Effector memory CD8-positive, alpha-beta T cell (primary cell): Measurements from ENCODE around the gene NCOA7.
A peak's percentile ranks its signal among the peaks of the same experiment; 100 is the strongest.

ENCODE experiments used
- ATAC-seq: fragments of 150-1000 bp; cut with Tn5 transposase; replicated peaks from 2 replicates; pipeline ENCODE4 v1.10.0; 2021; ENCODE audit warnings: mild to moderate bottlenecking, moderate library complexity
- DNase-seq, 3 experiments: peaks; one replicate each; pipeline ENCODE4 v3.0.0; 2021
- H3K27ac Mint-ChIP-seq, 2 donors: one replicate each; pipeline ENCODE4 v1.8.0; 2022; ENCODE audit warnings: mild to moderate bottlenecking in 2 of 2, mixed read lengths in 2 of 2, moderate library complexity in 2 of 2
- H3K27me3 Mint-ChIP-seq, 2 donors: one replicate each; pipeline ENCODE4 v1.8.0; 2022; ENCODE audit warnings: mixed read lengths in 2 of 2
- H3K36me3 Mint-ChIP-seq: one replicate; pipeline ENCODE4 v1.8.0; 2022; ENCODE audit warnings: mild to moderate bottlenecking, moderate library complexity, mixed read lengths; ENCODE audit not compliant: insufficient read depth
- H3K4me1 Mint-ChIP-seq, 2 donors: one replicate each; pipeline ENCODE4 v1.8.0; 2022; ENCODE audit warnings: low read depth in 2 of 2, mixed read lengths in 2 of 2
- H3K4me3 Mint-ChIP-seq, 2 donors: one replicate each; pipeline ENCODE4 v1.8.0; 2022; ENCODE audit warnings: mild to moderate bottlenecking in 2 of 2, mixed read lengths in 2 of 2, moderate library complexity in 2 of 2
- H3K9me3 Mint-ChIP-seq, 2 donors: one replicate each; pipeline ENCODE4 v1.8.0; 2022; ENCODE audit warnings: mixed read lengths in 2 of 2

Gene NCOA7

DNA sequence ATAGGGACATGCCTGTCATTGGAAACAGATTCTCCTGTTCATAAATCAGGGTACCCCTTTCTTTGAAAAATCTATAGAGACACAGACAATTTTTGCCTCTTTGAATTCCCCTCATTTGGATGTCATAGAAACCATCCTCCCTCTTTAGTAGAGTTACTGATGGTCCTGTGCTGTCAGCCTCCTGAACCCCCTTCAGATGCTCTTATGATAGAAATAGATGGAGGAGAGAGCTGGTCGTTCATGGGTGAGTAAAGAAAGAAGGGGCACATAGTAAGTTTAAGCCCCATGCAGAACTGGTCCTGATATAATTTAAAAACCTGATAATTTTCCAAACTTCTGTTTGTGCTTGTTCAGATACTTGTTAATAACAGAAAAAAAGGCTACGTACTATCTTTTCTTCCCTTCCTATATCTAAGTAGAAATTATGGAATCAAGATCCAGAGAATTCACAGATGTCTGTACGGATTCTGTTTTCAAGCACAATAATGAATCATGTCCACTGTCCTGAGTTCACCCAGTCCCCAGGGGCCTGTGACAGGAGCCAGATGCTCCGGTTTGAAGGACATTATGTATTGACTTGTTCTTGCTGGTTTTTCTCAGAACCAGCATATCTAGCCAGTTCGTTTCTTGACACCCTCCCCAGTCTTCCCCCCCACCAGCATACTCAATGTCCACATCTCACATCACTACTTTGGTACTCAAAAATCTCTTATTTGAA lies 78.1 kb downstream of the NCOA7 start:
- H3K4me1 Mint-ChIP-seq = peaks cover 3 to 16% of the 10 kb centered on the region in 2 donors
- no peaks in the 10 kb centered on the region for H3K9me3 Mint-ChIP-seq
- H3K4me3 Mint-ChIP-seq = no peak overlapping the region
- ATAC-seq = no peak
- DNase-seq = no peak
- peak overlapping the region in 1 of 2 donors; percentile 18 for H3K27ac Mint-ChIP-seq
- H3K27me3 Mint-ChIP-seq = no peaks in the 10 kb centered on the region
- peaks cover 7% of the 10 kb centered on the region for H3K36me3 Mint-ChIP-seq

DNA sequence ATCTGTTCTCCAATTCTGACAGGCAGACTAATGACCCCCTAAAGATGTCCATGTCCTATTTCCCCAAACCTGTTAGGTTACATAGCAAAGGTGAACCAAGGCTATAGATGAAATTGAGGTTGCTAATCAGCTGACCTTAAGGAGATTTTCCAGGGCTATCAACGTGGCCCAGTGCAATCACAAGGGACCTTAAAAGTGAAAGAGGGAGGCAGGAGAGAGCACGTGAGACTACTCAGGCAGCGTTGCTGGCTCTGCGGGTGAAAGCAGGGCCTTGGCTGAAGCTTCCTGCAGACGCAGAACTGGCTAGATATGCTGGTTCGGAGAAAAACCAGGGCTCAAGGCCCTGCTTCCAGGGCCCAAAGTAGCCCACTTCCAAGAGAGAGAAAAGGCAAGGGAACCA lies 78.7 kb downstream of the NCOA7 start:
- Mint-ChIP-seq H3K36me3 (peaks cover 7% of the 10 kb centered on the region), H3K4me3 (no peak overlapping the region), H3K27ac (peak overlapping the region in 1 of 2 donors; percentile 18), H3K9me3 (no peaks in the 10 kb centered on the region), H3K27me3 (no peaks in the 10 kb centered on the region), H3K4me1 (peaks cover 3 to 16% of the 10 kb centered on the region in 2 donors)
- DNase-seq (no peak), ATAC-seq (no peak)

DNA sequence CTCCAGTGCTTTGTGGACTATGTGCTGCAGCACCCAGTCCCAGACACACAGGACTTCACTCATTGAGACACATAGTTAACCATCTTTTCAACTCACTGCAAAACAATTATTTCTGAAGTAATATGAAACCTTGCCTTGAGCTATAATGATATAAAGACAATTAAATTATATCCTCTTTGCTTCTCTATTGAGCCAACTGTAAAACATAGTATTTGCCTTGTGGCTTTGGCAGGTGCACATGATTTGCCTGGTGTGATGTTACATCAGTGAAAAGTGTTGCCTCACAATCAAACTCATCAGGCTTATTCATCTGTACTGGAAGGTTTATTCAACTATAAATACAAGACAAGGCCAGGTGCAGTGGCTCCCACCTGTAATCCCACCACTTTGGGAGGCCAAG lies 80.6 kb downstream of the NCOA7 start:
- peak overlapping the region in 1 of 2 donors; percentile 53 for H3K27ac Mint-ChIP-seq
- H3K36me3 Mint-ChIP-seq = peaks cover 12% of the 10 kb centered on the region
- no peak for ATAC-seq
- H3K27me3 Mint-ChIP-seq = no peaks in the 10 kb centered on the region
- peaks cover 3 to 16% of the 10 kb centered on the region in 2 donors for H3K4me1 Mint-ChIP-seq
- H3K9me3 Mint-ChIP-seq = no peaks in the 10 kb centered on the region
- H3K4me3 Mint-ChIP-seq = no peak overlapping the region
- DNase-seq = no peak

DNA sequence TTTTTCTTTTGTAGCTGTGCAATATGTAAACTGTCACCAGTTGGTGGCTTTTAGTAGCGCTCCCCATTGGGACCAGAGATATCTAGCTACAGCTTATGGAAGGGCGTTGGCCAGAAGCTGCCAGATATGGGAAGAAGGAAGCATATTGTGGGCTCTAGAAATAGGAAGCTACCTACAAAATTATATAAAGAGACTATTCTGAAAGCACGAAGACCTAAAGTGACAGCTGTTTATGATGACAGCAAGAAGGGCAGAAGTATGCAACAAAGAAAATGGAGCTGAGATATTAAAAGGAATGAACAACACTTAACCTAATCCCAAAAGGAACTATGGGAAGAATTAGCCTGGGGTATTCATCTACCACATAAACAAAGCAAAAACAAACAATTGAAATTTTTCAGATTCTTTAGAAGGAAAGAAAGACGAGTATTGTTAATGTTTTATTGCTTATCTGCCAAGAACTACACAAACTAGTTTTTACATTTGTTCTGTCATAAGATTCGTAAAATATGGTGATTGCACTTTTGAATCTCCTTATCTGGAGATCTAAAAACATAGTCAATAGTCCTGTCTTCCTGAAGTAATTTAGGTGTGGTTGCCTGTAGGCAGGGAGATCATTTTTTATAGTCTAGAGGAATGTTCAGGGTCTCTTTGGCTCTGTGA lies 81.6 kb downstream of the NCOA7 start:
- Mint-ChIP-seq H3K4me3 (no peak overlapping the region), H3K27me3 (no peaks in the 10 kb centered on the region), H3K4me1 (peaks cover 3 to 16% of the 10 kb centered on the region in 2 donors), H3K36me3 (peaks cover 12% of the 10 kb centered on the region), H3K27ac (peak overlapping the region in 1 of 2 donors; percentile 53), H3K9me3 (no peaks in the 10 kb centered on the region)
- DNase-seq (no peak), ATAC-seq (no peak)

DNA sequence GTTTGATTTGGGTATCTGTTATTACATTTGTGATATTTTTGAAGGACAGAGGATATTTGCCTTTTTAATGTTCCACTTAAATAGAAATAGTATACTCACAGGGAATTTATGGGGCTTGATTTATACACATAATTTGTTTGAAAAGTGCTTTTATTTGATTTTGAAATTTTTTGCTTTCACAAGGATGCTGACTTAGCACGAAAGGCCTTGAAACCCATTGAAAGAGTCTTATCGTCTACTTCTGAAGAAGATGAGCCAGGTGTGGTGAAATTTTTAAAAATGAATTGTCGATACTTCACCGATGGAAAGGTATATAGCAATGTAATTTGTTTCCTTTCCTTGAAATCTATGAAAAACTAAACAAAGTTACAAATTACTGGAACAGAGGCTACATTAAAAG lies 91.5 kb downstream of the NCOA7 start:
- Mint-ChIP-seq H3K27ac (no peak overlapping the region), H3K27me3 (no peaks in the 10 kb centered on the region), H3K4me1 (peaks cover 0 to 3% of the 10 kb centered on the region in 2 donors), H3K4me3 (no peak overlapping the region), H3K9me3 (no peaks in the 10 kb centered on the region), H3K36me3 (peaks cover 63% of the 10 kb centered on the region)
- DNase-seq (no peak), ATAC-seq (no peak)

DNA sequence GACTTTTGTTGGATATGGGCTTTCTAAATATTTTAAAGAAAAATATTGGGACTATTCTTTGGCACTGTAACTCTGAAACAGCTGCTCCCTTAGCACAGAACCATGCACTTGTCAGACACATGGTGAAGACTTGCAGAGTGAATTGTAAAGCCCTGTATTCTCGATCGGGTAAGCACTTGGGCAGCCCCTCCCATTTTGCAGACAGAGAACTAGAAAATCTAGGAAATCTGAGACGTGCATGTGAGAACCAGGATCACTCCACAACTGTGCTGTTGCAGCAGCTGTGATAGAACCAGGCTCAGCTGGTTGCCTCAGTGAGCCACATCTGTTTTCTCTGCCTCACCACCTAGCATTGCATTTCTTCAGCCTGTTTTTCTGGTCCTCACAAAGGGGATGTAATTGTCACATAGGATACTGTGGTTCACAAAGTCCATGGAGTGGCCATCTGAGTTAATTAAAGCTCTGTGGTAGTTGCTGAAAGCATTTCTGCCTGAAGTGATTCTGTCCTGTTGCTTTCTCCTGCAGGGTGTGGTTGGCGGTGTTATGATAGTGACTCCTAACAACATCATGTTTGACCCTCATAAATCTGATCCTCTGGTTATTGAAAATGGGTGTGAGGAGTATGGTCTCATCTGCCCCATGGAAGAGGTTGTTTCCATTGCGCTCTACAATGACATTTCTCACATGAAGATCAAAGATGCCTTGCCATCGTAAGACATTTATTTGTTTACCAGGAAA lies 94.0 kb downstream of the NCOA7 start:
- no peaks in the 10 kb centered on the region for H3K9me3 Mint-ChIP-seq
- peaks cover 0 to 3% of the 10 kb centered on the region in 2 donors for H3K4me1 Mint-ChIP-seq
- DNase-seq = no peak
- no peaks in the 10 kb centered on the region for H3K27me3 Mint-ChIP-seq
- no peak for ATAC-seq
- no peak overlapping the region for H3K4me3 Mint-ChIP-seq
- peaks cover 46% of the 10 kb centered on the region for H3K36me3 Mint-ChIP-seq
- no peak overlapping the region for H3K27ac Mint-ChIP-seq

DNA sequence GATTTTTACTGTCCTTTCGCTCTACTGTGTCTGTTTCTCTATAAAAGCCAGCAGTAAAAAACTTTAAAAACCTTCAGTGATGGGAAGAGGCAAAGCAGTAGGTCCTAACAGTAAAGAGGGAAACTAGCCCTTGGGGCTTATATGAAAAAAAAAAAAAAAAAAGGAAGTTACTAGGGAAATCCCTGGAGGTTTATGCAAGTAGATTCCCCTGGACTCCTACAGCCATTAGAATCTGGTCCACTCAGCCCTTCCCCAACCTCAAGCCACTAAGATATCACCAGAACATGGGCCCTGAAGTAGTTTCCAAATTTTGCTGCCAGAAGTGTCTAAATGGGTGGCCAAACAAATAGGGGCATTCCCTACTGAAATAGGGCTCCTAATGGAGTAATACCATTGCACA lies 95.3 kb downstream of the NCOA7 start:
- H3K27ac Mint-ChIP-seq = no peak overlapping the region
- H3K27me3 Mint-ChIP-seq = no peaks in the 10 kb centered on the region
- DNase-seq = no peak
- no peak for ATAC-seq
- H3K36me3 Mint-ChIP-seq = peaks cover 51% of the 10 kb centered on the region
- peaks cover 0 to 3% of the 10 kb centered on the region in 2 donors for H3K4me1 Mint-ChIP-seq
- H3K4me3 Mint-ChIP-seq = no peak overlapping the region
- no peaks in the 10 kb centered on the region for H3K9me3 Mint-ChIP-seq

DNA sequence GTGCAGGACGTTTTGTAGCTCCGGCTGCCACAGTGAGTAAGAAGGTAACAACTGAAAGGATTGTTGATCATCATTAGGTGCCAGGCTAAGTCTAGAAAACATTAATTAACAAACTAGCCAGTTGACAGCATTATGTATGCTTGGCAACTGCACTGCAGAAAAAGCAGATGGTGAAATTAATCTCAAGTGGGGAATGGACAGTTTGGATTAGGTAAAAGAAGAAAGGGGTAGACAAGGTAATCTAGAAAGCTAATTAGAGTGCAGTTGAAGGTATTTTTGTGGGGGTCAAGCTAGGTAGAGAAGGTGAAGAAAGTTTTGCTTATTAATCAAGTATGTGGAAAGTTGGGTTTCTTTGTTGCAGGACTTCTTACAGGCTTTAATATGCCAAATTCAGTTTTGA lies 96.2 kb downstream of the NCOA7 start:
- H3K4me3 Mint-ChIP-seq = no peak overlapping the region
- H3K27me3 Mint-ChIP-seq = no peaks in the 10 kb centered on the region
- H3K36me3 Mint-ChIP-seq = peaks cover 47% of the 10 kb centered on the region
- DNase-seq (no peak), ATAC-seq (no peak)
- H3K9me3 Mint-ChIP-seq = no peaks in the 10 kb centered on the region
- H3K27ac Mint-ChIP-seq = no peak overlapping the region
- H3K4me1 Mint-ChIP-seq = peaks cover 0 to 3% of the 10 kb centered on the region in 2 donors

DNA sequence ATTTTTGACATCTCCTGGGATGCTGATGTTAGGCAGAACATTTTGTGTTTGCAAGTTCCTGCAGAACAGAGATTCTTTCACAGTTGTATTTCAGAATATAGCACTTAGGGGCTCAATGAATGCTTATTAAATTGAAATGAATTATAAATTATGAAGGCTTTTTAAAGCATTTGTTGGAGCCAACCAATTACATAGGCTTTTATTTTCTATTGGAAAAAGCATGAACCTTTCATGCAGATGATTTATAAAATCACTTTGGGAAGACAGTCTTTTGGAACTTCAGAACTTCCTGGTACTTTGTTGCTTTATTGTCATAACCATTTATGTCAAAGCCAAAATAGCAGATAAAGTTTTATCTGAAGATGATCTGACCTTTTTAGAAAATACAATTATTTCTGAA lies 96.6 kb downstream of the NCOA7 start:
- Mint-ChIP-seq H3K4me3 (no peak overlapping the region), H3K27ac (no peak overlapping the region), H3K9me3 (no peaks in the 10 kb centered on the region), H3K36me3 (peaks cover 47% of the 10 kb centered on the region), H3K27me3 (no peaks in the 10 kb centered on the region), H3K4me1 (peaks cover 0 to 3% of the 10 kb centered on the region in 2 donors)
- no peak for DNase-seq
- ATAC-seq = no peak

DNA sequence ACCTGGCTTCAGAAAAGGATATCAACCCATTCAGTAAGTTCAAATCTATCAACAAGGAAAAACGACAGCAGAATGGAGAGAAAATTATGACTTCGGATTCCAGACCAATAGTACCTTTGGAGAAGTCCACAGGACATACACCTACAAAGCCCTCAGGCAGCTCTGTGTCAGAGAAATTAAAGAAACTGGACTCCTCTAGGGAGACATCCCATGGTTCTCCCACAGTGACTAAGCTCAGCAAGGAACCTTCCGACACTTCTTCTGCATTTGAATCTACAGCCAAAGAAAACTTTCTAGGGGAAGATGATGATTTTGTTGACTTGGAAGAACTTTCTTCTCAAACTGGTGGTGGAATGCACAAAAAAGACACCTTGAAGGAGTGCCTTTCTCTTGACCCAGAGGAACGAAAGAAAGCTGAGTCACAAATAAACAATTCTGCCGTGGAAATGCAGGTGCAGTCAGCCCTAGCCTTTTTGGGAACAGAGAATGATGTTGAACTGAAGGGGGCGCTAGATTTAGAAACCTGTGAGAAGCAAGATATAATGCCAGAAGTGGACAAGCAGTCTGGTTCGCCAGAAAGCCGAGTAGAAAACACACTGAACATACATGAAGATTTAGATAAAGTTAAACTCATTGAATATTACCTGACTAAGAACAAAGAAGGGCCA lies 98.4 kb downstream of the NCOA7 start:
- Mint-ChIP-seq H3K4me1 (peaks cover 0 to 3% of the 10 kb centered on the region in 2 donors), H3K27me3 (no peaks in the 10 kb centered on the region), H3K27ac (peak overlapping the region in 1 of 2 donors; percentile 35), H3K9me3 (no peaks in the 10 kb centered on the region), H3K4me3 (no peak overlapping the region), H3K36me3 (peaks cover 35% of the 10 kb centered on the region)
- DNase-seq (peak; percentile 16 to 18 (median 16)), ATAC-seq (peak; percentile 50)

DNA sequence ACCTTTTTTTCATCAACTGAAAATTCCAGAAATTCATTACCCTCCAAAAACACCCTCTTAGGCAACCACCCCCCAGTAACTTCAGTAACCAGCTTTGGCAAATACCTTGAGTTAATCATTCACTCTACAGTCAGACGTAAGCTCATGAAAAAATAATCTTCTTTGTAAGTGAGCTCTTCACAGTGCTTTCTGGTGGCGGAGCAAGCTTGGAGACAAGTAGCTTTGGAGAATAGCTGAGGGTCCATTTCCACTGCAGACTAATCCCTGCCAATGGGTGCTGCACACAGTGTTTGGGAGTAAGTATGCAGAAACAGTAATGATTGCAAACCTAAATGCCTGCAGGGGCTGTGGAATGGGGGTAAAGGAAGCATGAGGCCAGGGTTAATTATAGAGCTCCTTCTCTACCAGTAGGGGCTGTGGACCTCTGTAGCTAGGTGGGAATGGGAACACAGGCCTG lies 109.0 kb downstream of the NCOA7 start:
- Mint-ChIP-seq H3K36me3 (peaks cover 30% of the 10 kb centered on the region), H3K9me3 (no peaks in the 10 kb centered on the region), H3K27ac (no peak overlapping the region), H3K4me1 (peaks cover 0 to 10% of the 10 kb centered on the region in 2 donors), H3K4me3 (no peak overlapping the region), H3K27me3 (no peaks in the 10 kb centered on the region)
- DNase-seq (no peak), ATAC-seq (no peak)

DNA sequence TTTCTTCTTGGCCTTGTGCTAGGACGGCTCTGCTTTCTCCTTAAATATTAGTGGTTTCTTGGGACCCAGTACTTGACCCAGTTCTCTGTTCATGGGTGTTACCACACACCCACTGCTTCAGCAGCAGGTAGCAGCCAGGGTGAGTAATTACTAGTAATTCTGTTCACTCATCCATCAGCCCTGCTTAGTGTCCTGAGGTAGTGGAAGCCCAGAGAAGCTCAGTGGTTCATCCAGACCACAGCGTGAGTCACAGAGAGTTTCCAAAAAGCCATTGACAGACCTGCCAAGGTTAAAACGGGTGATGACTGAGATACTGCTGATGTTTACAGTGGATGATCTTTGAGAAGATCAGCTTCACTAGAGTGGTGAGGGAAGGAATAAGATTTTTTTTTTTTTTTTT lies 114.1 kb downstream of the NCOA7 start:
- peak overlapping the region in 1 of 2 donors; percentile 51 for H3K4me3 Mint-ChIP-seq
- peak overlapping the region; percentile 69 to 84 for H3K27ac Mint-ChIP-seq
- peaks cover 0 to 15% of the 10 kb centered on the region in 2 donors for H3K4me1 Mint-ChIP-seq
- peaks cover 28% of the 10 kb centered on the region for H3K36me3 Mint-ChIP-seq
- no peaks in the 10 kb centered on the region for H3K27me3 Mint-ChIP-seq
- DNase-seq = peak in 2 of 3 experiments; percentile 29 to 39
- ATAC-seq = peak; percentile 92
- no peaks in the 10 kb centered on the region for H3K9me3 Mint-ChIP-seq
